IMR-90 (cell line): Measurements from ENCODE around the gene ZNF532.

ENCODE experiments used
- CEBPB ChIP-seq: IDR thresholded peaks from 2 replicates; pipeline ENCODE4 v1.6.1; 2012; ENCODE audit warnings: low read depth, low read length, improper control_type of control experiment
- CHD1 ChIP-seq: IDR thresholded peaks from 2 replicates; pipeline ENCODE4 v1.6.1; 2012; ENCODE audit warnings: low read depth, low read length, improper control_type of control experiment
- MAZ ChIP-seq: IDR thresholded peaks from 2 replicates; pipeline ENCODE4 v1.6.1; 2012; ENCODE audit warnings: low read depth, mild to moderate bottlenecking, low read length, improper control_type of control experiment, moderate library complexity, borderline replicate concordance
- MXI1 ChIP-seq: IDR thresholded peaks from 2 replicates; pipeline ENCODE4 v1.6.1; 2012; ENCODE audit warnings: low read depth, mild to moderate bottlenecking, low read length, moderate library complexity, borderline replicate concordance
- NFE2L2 ChIP-seq: fragments of 150-350 bp; IDR thresholded peaks from 2 replicates; pipeline ENCODE4 v1.6.1; 2016; ENCODE audit warnings: low read depth, mild to moderate bottlenecking, low read length
- POLR2A ChIP-seq: IDR thresholded peaks from 2 replicates; pipeline ENCODE4 v1.6.1; 2012; ENCODE audit warnings: mild to moderate bottlenecking, low read depth, low read length
- RAD21 ChIP-seq: IDR thresholded peaks from 2 replicates; pipeline ENCODE4 v1.6.1; 2012; ENCODE audit warnings: low read length, improper control_type of control experiment
- RCOR1 ChIP-seq: IDR thresholded peaks from 2 replicates; pipeline ENCODE4 v1.6.1; 2012; ENCODE audit warnings: mild to moderate bottlenecking, low read length, improper control_type of control experiment; ENCODE audit not compliant: insufficient replicate concordance
- RFX5 ChIP-seq: IDR thresholded peaks from 2 replicates; pipeline ENCODE4 v1.8.0; 2012; ENCODE audit warnings: low read depth, mild to moderate bottlenecking, low read length, moderate library complexity
- SMC3 ChIP-seq: fragments of 150-350 bp; IDR thresholded peaks from 2 replicates; pipeline ENCODE4 v1.6.1; 2016; ENCODE audit warnings: low read depth, mild to moderate bottlenecking, antibody characterized with exemption, low read length, moderate library complexity
- TF ChIP-seq, protein P1 (sequence below): conservative IDR thresholded peaks from 2 replicates; pipeline ENCODE4 v1.5.1; 2012; ENCODE audit warnings: mild to moderate bottlenecking, low read depth, low read length, improper control_type of control experiment
- TF ChIP-seq, protein P2 (sequence below): fragments of 150-350 bp; IDR thresholded peaks from 2 replicates; pipeline ENCODE4 v1.6.1; 2017; ENCODE audit warnings: mild to moderate bottlenecking, antibody characterized with exemption, low read length, low read depth
- TF ChIP-seq, protein P3 (sequence below): fragments of 150-350 bp; IDR thresholded peaks from 2 replicates; pipeline ENCODE4 v1.6.1; 2016; ENCODE audit warnings: low read depth, mild to moderate bottlenecking, low read length, moderate library complexity, borderline replicate concordance

DNA sequence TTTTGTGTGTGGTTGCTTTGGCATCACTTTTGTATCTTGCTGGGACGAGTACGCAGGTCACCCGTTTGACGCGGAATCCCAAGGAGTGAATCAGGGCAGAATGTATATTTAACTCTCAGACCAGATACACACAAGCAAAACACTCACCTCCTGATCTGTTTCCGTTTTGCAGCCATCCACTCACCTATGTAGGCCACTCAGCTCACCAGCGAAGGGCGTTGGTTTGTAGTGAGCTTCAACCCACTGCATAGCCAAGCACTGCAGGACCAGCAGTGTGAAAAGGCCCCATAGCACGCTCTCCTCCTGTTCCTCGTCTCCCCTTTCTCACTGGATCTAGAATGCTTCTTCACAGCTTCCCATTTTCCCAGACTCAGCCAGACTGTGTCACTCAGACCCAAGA is 58.3 kb downstream of the ZNF532 start:
- TF ChIP-seq RAD21 = no peak
- no peak for TF ChIP-seq POLR2A
- TF ChIP-seq, protein P1, sequence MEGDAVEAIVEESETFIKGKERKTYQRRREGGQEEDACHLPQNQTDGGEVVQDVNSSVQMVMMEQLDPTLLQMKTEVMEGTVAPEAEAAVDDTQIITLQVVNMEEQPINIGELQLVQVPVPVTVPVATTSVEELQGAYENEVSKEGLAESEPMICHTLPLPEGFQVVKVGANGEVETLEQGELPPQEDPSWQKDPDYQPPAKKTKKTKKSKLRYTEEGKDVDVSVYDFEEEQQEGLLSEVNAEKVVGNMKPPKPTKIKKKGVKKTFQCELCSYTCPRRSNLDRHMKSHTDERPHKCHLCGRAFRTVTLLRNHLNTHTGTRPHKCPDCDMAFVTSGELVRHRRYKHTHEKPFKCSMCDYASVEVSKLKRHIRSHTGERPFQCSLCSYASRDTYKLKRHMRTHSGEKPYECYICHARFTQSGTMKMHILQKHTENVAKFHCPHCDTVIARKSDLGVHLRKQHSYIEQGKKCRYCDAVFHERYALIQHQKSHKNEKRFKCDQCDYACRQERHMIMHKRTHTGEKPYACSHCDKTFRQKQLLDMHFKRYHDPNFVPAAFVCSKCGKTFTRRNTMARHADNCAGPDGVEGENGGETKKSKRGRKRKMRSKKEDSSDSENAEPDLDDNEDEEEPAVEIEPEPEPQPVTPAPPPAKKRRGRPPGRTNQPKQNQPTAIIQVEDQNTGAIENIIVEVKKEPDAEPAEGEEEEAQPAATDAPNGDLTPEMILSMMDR = no peak
- TF ChIP-seq MXI1 = no peak
- no peak for TF ChIP-seq RFX5
- TF ChIP-seq CEBPB = no peak
- TF ChIP-seq CHD1 = no peak
- no peak for TF ChIP-seq SMC3
- TF ChIP-seq, protein P2, sequence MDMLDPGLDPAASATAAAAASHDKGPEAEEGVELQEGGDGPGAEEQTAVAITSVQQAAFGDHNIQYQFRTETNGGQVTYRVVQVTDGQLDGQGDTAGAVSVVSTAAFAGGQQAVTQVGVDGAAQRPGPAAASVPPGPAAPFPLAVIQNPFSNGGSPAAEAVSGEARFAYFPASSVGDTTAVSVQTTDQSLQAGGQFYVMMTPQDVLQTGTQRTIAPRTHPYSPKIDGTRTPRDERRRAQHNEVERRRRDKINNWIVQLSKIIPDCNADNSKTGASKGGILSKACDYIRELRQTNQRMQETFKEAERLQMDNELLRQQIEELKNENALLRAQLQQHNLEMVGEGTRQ = no peak
- no peak for TF ChIP-seq RCOR1
- TF ChIP-seq, protein P3, sequence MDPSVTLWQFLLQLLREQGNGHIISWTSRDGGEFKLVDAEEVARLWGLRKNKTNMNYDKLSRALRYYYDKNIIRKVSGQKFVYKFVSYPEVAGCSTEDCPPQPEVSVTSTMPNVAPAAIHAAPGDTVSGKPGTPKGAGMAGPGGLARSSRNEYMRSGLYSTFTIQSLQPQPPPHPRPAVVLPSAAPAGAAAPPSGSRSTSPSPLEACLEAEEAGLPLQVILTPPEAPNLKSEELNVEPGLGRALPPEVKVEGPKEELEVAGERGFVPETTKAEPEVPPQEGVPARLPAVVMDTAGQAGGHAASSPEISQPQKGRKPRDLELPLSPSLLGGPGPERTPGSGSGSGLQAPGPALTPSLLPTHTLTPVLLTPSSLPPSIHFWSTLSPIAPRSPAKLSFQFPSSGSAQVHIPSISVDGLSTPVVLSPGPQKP = no peak
- no peak for TF ChIP-seq NFE2L2
- no peak for TF ChIP-seq MAZ
